ENCODE measurements around the gene ELF3.
"Not testable (repeated sequence)": the region's sequence is repeated elsewhere in the genome, so short reads cannot be mapped to it uniquely, and the experiment has no call there.

The ELF3 gene

DNA sequence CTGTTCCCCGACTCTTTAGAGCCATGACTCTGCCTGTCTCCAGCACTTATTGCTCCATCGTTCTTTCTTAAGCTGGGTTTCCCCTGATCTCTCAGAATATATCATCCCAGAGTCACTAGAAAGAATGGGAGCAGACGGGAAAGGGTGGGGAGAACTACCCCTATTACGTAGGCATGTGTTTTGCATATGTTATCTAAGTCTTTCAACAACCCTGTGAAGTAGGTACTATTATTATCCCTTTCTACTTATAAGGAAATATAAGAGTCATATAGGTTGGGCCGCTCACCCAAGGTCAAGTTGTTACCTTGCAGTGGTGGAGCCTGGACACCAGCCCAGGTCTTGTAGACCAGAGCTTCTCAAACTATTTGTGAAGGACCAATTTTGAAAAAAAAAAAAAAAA lies 38.7 kb downstream of the ELF3 start:
- TF ChIP-seq, protein P1, sequence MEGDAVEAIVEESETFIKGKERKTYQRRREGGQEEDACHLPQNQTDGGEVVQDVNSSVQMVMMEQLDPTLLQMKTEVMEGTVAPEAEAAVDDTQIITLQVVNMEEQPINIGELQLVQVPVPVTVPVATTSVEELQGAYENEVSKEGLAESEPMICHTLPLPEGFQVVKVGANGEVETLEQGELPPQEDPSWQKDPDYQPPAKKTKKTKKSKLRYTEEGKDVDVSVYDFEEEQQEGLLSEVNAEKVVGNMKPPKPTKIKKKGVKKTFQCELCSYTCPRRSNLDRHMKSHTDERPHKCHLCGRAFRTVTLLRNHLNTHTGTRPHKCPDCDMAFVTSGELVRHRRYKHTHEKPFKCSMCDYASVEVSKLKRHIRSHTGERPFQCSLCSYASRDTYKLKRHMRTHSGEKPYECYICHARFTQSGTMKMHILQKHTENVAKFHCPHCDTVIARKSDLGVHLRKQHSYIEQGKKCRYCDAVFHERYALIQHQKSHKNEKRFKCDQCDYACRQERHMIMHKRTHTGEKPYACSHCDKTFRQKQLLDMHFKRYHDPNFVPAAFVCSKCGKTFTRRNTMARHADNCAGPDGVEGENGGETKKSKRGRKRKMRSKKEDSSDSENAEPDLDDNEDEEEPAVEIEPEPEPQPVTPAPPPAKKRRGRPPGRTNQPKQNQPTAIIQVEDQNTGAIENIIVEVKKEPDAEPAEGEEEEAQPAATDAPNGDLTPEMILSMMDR (IDR thresholded peaks at IDR 0.05; ENCODE audit: extremely low read depth, missing control alignments) = no peak
- no peak for DNase-seq (ENCODE audit: low spot score)

DNA sequence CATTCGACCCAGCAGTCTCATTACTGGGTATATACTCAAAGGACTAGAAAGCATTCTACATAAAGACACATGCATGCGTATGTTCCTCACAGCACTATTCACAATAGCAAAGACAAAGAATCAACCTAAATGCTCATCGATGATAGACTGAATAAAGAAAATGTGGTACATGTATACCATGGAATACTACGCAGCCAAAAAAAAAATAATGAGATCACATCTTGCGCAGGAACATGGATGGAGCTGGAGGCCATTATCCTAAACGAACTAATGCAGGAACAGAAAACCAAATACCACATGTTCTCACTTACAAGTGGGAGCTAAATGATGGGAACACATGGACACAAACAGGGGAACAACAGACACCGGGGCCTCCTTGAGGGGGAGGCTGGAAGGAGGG lies 43.7 kb downstream of the ELF3 start:
- TF ChIP-seq, protein P1 (IDR thresholded peaks at IDR 0.05; ENCODE audit: extremely low read depth, missing control alignments) = no peak
- no peak for DNase-seq (ENCODE audit: low spot score)

DNA sequence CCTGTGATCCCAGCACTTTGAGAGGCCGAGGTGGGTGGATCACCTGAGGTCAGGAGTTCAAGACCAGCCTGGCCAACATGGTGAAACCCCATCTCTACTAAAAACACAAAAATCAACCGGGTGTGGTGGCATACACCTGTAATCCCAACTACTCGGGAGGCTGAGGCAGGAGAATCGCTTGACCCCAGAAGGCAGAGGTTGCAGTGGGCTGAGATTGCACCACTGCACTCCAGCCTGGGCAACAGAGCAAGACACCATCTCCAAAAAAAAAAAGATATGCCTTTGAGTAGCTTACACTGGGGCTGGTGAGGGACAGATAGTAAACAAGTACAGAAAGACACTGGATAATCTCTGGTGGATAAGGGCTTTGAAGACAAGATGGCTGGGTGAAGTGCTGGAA lies 44.3 kb downstream of the ELF3 start:
- not testable (repeated sequence) for DNase-seq (ENCODE audit: low spot score)

DNA sequence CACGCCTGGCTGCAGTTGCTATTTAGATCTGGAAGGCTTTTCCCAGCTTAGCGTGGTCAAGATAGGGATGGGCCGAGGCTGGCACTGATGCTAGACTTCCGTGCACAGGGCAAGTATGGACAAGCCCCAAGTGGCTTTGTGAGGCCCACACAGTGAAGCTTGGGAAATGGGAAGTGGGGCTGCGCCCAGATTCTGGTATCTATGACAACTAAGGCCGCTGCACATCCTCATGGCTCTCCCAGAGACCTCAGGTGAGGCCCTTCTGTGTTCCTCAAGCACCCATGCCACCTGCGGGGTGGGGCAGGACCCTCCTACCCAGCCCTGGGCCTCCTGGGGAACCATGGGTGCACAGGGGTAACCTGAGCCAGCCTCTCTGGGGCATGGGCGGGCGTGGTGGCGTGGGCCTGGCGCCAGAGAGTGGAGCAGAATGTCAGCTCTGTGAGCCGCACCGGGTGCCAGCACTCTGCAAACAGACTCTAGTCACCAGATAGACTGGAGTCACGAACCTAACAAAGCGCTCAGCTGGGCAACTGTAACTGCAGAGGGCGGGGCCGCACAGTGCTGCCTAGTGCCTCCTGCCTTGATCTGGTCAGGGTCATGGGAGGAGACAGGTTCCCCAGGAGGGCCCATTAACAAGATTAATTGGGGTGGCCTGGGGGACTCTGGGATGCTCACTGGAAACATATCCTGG lies 46.4 kb downstream of the ELF3 start:
- no peak for DNase-seq (ENCODE audit: low spot score)
- TF ChIP-seq, protein P1 (IDR thresholded peaks at IDR 0.05; ENCODE audit: extremely low read depth, missing control alignments) = no peak

DNA sequence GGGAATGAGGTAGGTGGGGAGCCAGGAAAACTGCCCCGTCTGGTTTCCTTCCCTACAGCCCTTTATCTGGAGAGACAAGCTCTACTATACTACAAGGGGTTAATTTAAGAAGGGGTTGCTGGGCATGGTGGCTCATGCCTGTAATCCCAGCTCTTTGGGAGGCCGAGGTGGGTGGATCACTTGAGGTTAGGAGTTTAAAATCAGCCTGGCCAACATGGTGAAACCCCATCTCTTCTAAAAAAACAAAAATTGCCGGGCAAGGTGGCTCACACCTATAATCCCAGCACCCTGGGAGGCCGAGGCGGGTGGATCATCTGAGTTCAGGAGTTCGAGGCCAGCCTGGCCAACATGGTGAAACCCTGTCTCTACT lies 46.9 kb downstream of the ELF3 start:
- not testable (repeated sequence) for DNase-seq (ENCODE audit: low spot score)

DNA sequence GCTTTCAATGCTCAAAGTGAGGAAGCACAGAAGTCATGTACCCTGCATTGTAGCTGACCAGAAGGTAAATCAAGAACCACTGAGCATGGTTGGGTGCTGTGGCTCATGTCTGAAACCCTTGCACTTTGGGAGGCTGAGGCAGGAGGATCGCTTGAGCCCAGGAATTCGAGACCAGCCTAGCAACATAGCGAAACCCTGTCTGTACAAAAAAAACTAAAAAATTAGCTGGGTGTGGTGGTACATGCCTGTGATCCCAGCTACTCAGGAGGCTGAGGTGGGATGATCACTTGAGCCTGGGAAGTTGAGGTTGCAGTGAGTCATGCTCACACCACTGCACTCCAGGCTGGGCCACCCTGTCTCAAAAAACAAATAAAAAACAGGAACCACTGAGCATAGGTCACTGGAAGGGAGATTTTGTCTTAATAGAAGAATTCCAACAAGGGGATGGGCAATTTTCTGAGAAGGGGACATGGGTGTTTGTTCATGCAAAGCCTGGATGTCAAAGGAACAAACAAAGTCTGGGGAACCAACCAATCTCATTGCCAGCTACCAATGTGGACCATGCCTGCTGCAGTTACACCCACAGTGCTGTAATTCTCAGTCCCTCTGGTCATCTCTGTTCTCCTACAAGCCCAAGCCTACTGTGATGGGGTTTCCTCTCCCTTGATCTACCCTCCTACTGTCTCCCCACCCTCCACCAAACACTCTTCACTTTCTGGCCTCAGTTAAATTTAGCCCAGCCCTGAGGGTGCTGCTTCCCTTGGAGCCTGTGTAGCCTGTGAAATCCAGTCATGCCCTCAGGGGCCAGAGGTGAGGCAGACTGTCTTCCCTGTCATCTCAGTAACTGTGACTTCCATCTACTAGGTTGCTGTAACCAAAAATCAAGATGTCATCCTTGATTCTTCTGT lies 47.9 kb downstream of the ELF3 start:
- TF ChIP-seq, protein P1 (IDR thresholded peaks at IDR 0.05; ENCODE audit: extremely low read depth, missing control alignments) = no peak
- no peak for DNase-seq (ENCODE audit: low spot score)

DNA sequence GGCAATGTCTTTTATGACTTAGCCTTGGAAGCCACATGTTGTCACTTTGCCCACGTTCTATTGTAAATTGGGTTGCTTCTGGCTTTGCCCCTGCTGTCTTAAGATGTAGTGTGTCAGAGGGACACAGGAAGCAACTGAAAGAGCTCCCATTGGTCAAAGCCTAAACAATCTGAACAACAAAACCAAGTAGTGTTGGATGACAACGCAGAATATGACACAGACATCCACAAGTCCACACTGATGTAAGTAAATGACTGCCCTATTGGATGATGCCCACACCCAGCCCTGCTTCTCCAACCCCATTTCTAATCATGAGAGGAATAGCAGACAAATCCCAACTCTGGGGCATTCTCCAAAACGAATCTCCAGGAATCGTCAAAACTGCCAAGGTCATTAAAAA lies 50.7 kb downstream of the ELF3 start:
- DNase-seq (ENCODE audit: low spot score) = no peak

DNA sequence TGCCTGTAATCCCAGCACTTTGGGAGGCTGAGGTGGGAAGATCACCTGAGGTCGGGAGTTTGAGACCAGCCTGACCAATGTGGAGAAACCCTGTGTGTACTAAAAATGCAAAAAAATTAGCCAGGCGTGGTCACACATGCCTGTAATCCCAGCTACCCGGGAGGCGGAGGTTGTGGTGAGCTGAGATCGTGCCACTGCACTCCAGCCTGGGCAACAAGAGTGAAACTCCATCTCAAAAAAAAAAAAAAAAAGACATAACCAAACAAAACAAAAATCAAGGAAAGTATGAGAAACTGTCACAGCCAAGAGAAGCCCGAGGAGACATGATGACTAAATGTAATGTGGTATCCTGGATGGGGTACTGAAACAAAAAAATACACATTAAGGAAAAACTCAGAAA lies 51.4 kb downstream of the ELF3 start:
- not testable (repeated sequence) for DNase-seq (ENCODE audit: low spot score)

More for the DNA sequence above, 50.7 kb downstream of the ELF3 start:
- TF ChIP-seq, protein P1 (IDR thresholded peaks at IDR 0.05; ENCODE audit: extremely low read depth, missing control alignments) = no peak

DNA sequence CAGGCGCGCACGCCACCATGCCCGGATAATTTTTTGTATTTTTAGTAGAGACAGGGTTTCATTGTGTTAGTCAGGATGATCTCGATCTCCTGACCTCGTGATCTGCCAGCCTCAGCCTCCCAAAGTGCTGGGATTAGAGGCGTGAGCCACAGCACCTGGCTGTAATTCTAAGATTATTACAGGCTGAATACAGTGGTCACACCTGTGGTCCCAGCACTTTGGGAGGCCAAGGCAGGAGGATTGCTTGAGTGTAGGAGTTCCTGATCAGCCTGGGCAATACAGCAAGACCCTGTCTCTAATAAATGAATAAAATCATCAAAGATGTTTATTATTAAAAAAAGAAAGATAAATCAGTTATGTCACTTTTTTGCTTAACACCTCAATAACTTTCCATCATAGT lies 52.2 kb downstream of the ELF3 start:
- DNase-seq (ENCODE audit: low spot score) = not testable (repeated sequence)

Data from GM20000 (cell line).